K562 (cell line): ENCODE measurements around the gene PAIP1. TPM values are rescaled to one million over a fixed set of nuclear protein-coding genes. Genes with fewer than 3 reads are reported as not detected.

Experiments used
- FOXJ2 ChIP-seq: fragments of 200-800 bp; sonication (Bioruptor generic); IDR thresholded peaks from 2 replicates; pipeline ENCODE4 v1.6.1; 2016; ENCODE audit warnings: missing genetic modification characterization, missing compliant biosample characterization
- HMBOX1 ChIP-seq: sonication (generic); IDR thresholded peaks from 2 replicates; pipeline ENCODE4 v1.6.1; 2016
- IRF2 ChIP-seq: sonication (generic); formaldehyde crosslinking; IDR thresholded peaks from 2 replicates; pipeline ENCODE4 v1.8.1; 2022; ENCODE audit warnings: mild to moderate bottlenecking, missing genetic modification reagents
- MYC ChIP-seq, 2 experiments: fragments of 250-450 bp in 1 of 2; sonication (Bioruptor Pico) in 1 of 2; IDR thresholded peaks; 2 replicates each; pipeline versions ENCODE4 v1.5.1 to v1.6.1; 2012 to 2021; ENCODE audit warnings: low read depth in 2 of 2, borderline replicate concordance in 1 of 2, improper control_type of control experiment in 1 of 2, low read length in 1 of 2, mild to moderate bottlenecking in 1 of 2, moderate library complexity in 1 of 2
- MYNN ChIP-seq, 2 experiments: sonication (generic); formaldehyde crosslinking in 1 of 2; IDR thresholded peaks; 2 replicates each; pipeline versions ENCODE4 v1.5.0 to v1.6.1; 2016 to 2020; ENCODE audit warnings: antibody characterized with exemption in 1 of 2, missing genetic modification reagents in 1 of 2
- PHB2 ChIP-seq: fragments of 450-650 bp; IDR thresholded peaks from 2 replicates; pipeline ENCODE4 v1.6.1; 2017; ENCODE audit warnings: low read depth
- RBBP5 ChIP-seq: fragments of 200-600 bp; sonication (generic); IDR thresholded peaks from 2 replicates; pipeline ENCODE4 v1.6.1; 2012; ENCODE audit warnings: borderline replicate concordance, mild to moderate bottlenecking, low read length, control low read depth, inconsistent platforms; ENCODE audit not compliant: insufficient read depth, poor library complexity, severe bottlenecking
- SMARCB1 ChIP-seq: IDR thresholded peaks from 2 replicates; pipeline ENCODE4 v1.6.1; 2011; ENCODE audit warnings: improper control_type of control experiment, low read depth; ENCODE audit not compliant: insufficient read length
- TCF7 ChIP-seq: sonication (generic); IDR thresholded peaks from 2 replicates; pipeline ENCODE4 v1.6.1; 2016; ENCODE audit warnings: antibody characterized with exemption, borderline replicate concordance
- U2AF1 ChIP-seq: fragments of 200-400 bp; formaldehyde crosslinking; optimal IDR thresholded peaks from 2 replicates; pipeline ENCODE3; 2017; ENCODE audit warnings: mild to moderate bottlenecking, low read depth, low read length, moderate library complexity
- ZBTB40 ChIP-seq, 2 experiments: fragments of 450-650 bp in 1 of 2; sonication (generic) in 1 of 2; formaldehyde crosslinking in 1 of 2; IDR thresholded peaks; 2 replicates each; pipeline versions ENCODE4 v1.7.1 to v1.9.0; 2016 to 2022; ENCODE audit warnings: inconsistent platforms in 1 of 2, mild to moderate bottlenecking in 1 of 2, missing genetic modification reagents in 1 of 2
- ZNF518B ChIP-seq: fragments of 250-450 bp; sonication (Bioruptor Pico); IDR thresholded peaks from 2 replicates; pipeline ENCODE4 v1.5.0; 2021; ENCODE audit warnings: mild to moderate bottlenecking, moderate library complexity
- polyA plus RNA-seq, 8 experiments: library from polyadenylated mRNA; depleted of rRNA in 4 of 8; stranded (reverse) in 5 of 8; unstranded in 3 of 8; fragments of >200 nt; fragmentation: Nextera tagmentation in 2 of 8; fragmentation: Illumina TruSeq in 1 of 8; extraction: Ambion mirVana in 2 of 8; extraction: Trizol in 1 of 8; gene quantifications; 2 replicates each; pipeline versions ENCODE4 v1.2.1 to v1.2.3, GENCODE V29; 2011 to 2014; ENCODE audit warnings: inconsistent platforms in 1 of 8, missing spikeins in 1 of 8
- total RNA-seq, 7 experiments: library from RNA; depleted of rRNA in 6 of 7; stranded (reverse); fragments of >200 nt in 6 of 7; fragmentation: Illumina TruSeq in 2 of 7; extraction: Trizol in 2 of 7; gene quantifications; 2 replicates each; pipeline versions ENCODE4 v1.2.1 to v1.2.3, GENCODE V29; 2011 to 2021; ENCODE audit warnings: low replicate concordance in 1 of 7

The PAIP1 gene
- total and polyA plus RNA-seq, 9 of the 15 experiments (the other 6 are each of a cell fraction or from before 2014, with no cell fraction given): 51.7 to 181 (median 102) TPM

GRCh38 chr5:43484106-43484849 lies 72.6 kb downstream of the PAIP1 start (continued):
- TF ChIP-seq SMARCB1: no peak
- TF ChIP-seq ZBTB40 (IDR thresholded peaks at IDR 0.05): peak; percentile 68; the same call in 1 of the 2 replicates
- TF ChIP-seq ZBTB40 (CRISPR knock-in tag; IDR thresholded peaks at IDR 0.05): no peak
- no peak for TF ChIP-seq TCF7
- TF ChIP-seq PHB2: no peak
- no peak for TF ChIP-seq IRF2 (CRISPR knock-in tag)
- no peak for TF ChIP-seq MYNN (IDR thresholded peaks at IDR 0.05)
- no peak for TF ChIP-seq MYNN (CRISPR knock-in tag; IDR thresholded peaks at IDR 0.05)
- TF ChIP-seq HMBOX1: no peak
- TF ChIP-seq RBBP5: peak; percentile 10
- TF ChIP-seq ZNF518B (CRISPR knock-in tag): no peak
- TF ChIP-seq MYC (IDR thresholded peaks at IDR 0.05; ENCODE audit: low read depth, low read length): peak; percentile 78; the same call in 1 of the 2 replicates
- TF ChIP-seq MYC (CRISPR knock-in tag; IDR thresholded peaks at IDR 0.05; ENCODE audit: borderline replicate concordance, low read depth): peak; percentile 81; the same call in 1 of the 2 replicates
- no peak for TF ChIP-seq U2AF1
- TF ChIP-seq FOXJ2 (tag): peak; percentile 31; the same call in 1 of the 2 replicates
